ENCODE measurements around the gene FOXL2NB.
"Not testable (repeated sequence)": the region's sequence is repeated elsewhere in the genome, so short reads cannot be mapped to it uniquely, and the experiment has no call there.

FOXL2NB gene

GRCh38 chr3:138912237-138912636 is 34.8 kb upstream of the FOXL2NB start:
- H3K27me3 ChIP-seq (ENCODE audit: control insufficient read depth, insufficient read depth, low read length) = no peaks in the 10 kb centered on the region
- H3K4me1 ChIP-seq (ENCODE audit: control insufficient read depth, insufficient read depth, low read length) = peaks cover 1% of the 10 kb centered on the region; the same call in 1 of the 2 replicates
- no peaks in the 10 kb centered on the region for H3K36me3 ChIP-seq (ENCODE audit: control insufficient read depth, insufficient read depth, low read length)
- no peak for DNase-seq (ENCODE audit: low read depth, low spot score)
- H3K4me3 ChIP-seq (ENCODE audit: low read length) = no peak overlapping the region
- no peak overlapping the region for H3K27ac ChIP-seq (ENCODE audit: low read length)
- H3K9me3 ChIP-seq (ENCODE audit: control insufficient read depth, insufficient read depth, low read length) = no peaks in the 10 kb centered on the region
- WGBS (ENCODE audit: insufficient coverage, insufficient read length) = no CpG with 5 or more reads among the region's 4 CpGs

GRCh38 chr3:138913766-138914165 is 33.3 kb upstream of the FOXL2NB start:
- Histone ChIP-seq H3K4me3 (ENCODE audit: low read length) (no peak overlapping the region), H3K9me3 (ENCODE audit: control insufficient read depth, insufficient read depth, low read length) (no peaks in the 10 kb centered on the region), H3K4me1 (ENCODE audit: control insufficient read depth, insufficient read depth, low read length) (peaks cover 1% of the 10 kb centered on the region; the same call in 1 of the 2 replicates), H3K27ac (ENCODE audit: low read length) (no peak overlapping the region), H3K36me3 (ENCODE audit: control insufficient read depth, insufficient read depth, low read length) (no peaks in the 10 kb centered on the region), H3K27me3 (ENCODE audit: control insufficient read depth, insufficient read depth, low read length) (no peaks in the 10 kb centered on the region)
- DNase-seq (ENCODE audit: low read depth, low spot score) = no peak
- WGBS (ENCODE audit: insufficient coverage, insufficient read length) = no CpG with 5 or more reads among the region's 3 CpGs

GRCh38 chr3:138914870-138915502 is 32.0 kb upstream of the FOXL2NB start:
- peak overlapping the region; percentile 40; the same call in 1 of the 2 replicates for H3K4me3 ChIP-seq (ENCODE audit: low read length)
- no CpG with 5 or more reads among the region's 19 CpGs for WGBS (ENCODE audit: insufficient coverage, insufficient read length)
- no peak overlapping the region for H3K27ac ChIP-seq (ENCODE audit: low read length)
- no peaks in the 10 kb centered on the region for H3K9me3 ChIP-seq (ENCODE audit: control insufficient read depth, insufficient read depth, low read length)
- H3K27me3 ChIP-seq (ENCODE audit: control insufficient read depth, insufficient read depth, low read length) = no peaks in the 10 kb centered on the region
- no peak for DNase-seq (ENCODE audit: low read depth, low spot score)
- no peaks in the 10 kb centered on the region for H3K36me3 ChIP-seq (ENCODE audit: control insufficient read depth, insufficient read depth, low read length)
- H3K4me1 ChIP-seq (ENCODE audit: control insufficient read depth, insufficient read depth, low read length) = peaks cover 1% of the 10 kb centered on the region; the same call in 1 of the 2 replicates

GRCh38 chr3:138915503-138916498 is 31.2 kb upstream of the FOXL2NB start:
- H3K27me3 ChIP-seq (ENCODE audit: control insufficient read depth, insufficient read depth, low read length) = no peaks in the 10 kb centered on the region
- WGBS (ENCODE audit: insufficient coverage, insufficient read length) = no CpG with 5 or more reads among the region's 68 CpGs
- no peak for DNase-seq (ENCODE audit: low read depth, low spot score)
- H3K4me1 ChIP-seq (ENCODE audit: control insufficient read depth, insufficient read depth, low read length) = peaks cover 1% of the 10 kb centered on the region; the same call in 1 of the 2 replicates
- H3K4me3 ChIP-seq (ENCODE audit: low read length) = peak overlapping the region; percentile 57; the same call in 1 of the 2 replicates
- no peaks in the 10 kb centered on the region for H3K9me3 ChIP-seq (ENCODE audit: control insufficient read depth, insufficient read depth, low read length)
- no peaks in the 10 kb centered on the region for H3K36me3 ChIP-seq (ENCODE audit: control insufficient read depth, insufficient read depth, low read length)
- no peak overlapping the region for H3K27ac ChIP-seq (ENCODE audit: low read length)

- H3K9me3 ChIP-seq (ENCODE audit: control insufficient read depth, insufficient read depth, low read length) = no peaks in the 10 kb centered on the region
- H3K27me3 ChIP-seq (ENCODE audit: control insufficient read depth, insufficient read depth, low read length) = no peaks in the 10 kb centered on the region
- DNase-seq (ENCODE audit: low read depth, low spot score) = no peak
- H3K4me1 ChIP-seq (ENCODE audit: control insufficient read depth, insufficient read depth, low read length) = peaks cover 1% of the 10 kb centered on the region; the same call in 1 of the 2 replicates
- no peaks in the 10 kb centered on the region for H3K36me3 ChIP-seq (ENCODE audit: control insufficient read depth, insufficient read depth, low read length)
- H3K27ac ChIP-seq (ENCODE audit: low read length) = no peak overlapping the region
- no peak overlapping the region for H3K4me3 ChIP-seq (ENCODE audit: low read length)
- no CpG with 5 or more reads among the region's 2 CpGs for WGBS (ENCODE audit: insufficient coverage, insufficient read length)
Observed at GRCh38 chr3:138916824-138917223, 30.2 kb upstream of the FOXL2NB start.

DNA sequence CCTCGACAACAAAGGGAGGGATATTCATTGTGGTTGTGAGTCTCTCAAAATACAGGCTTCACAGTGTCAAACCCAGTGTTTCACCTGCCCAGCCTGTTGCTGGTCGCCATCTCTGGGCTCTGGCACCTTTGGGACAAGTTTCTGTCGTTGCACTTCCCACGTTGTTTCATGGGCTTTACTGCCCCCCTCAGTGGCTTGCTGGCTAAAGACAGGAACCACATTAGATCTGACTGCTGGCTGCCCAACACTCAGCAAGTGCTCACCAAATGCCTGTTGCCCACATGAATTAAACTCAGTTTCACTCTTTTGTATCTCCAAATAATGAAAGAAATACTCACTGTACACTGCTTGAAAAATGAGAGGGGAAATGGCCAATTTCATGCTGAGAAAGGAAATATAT is 27.7 kb upstream of the FOXL2NB start:
- H3K27ac ChIP-seq (ENCODE audit: low read length) = no peak overlapping the region
- no CpG with 5 or more reads among the region's 4 CpGs for WGBS (ENCODE audit: insufficient coverage, insufficient read length)
- DNase-seq (ENCODE audit: low read depth, low spot score) = no peak
- peaks cover 1% of the 10 kb centered on the region; the same call in 1 of the 2 replicates for H3K4me1 ChIP-seq (ENCODE audit: control insufficient read depth, insufficient read depth, low read length)
- no peaks in the 10 kb centered on the region for H3K9me3 ChIP-seq (ENCODE audit: control insufficient read depth, insufficient read depth, low read length)
- no peaks in the 10 kb centered on the region for H3K36me3 ChIP-seq (ENCODE audit: control insufficient read depth, insufficient read depth, low read length)
- H3K27me3 ChIP-seq (ENCODE audit: control insufficient read depth, insufficient read depth, low read length) = no peaks in the 10 kb centered on the region
- H3K4me3 ChIP-seq (ENCODE audit: low read length) = no peak overlapping the region

GRCh38 chr3:138921316-138922292 is 25.4 kb upstream of the FOXL2NB start:
- no peak for DNase-seq (ENCODE audit: low read depth, low spot score)
- no peaks in the 10 kb centered on the region for H3K27me3 ChIP-seq (ENCODE audit: control insufficient read depth, insufficient read depth, low read length)
- no peaks in the 10 kb centered on the region for H3K4me1 ChIP-seq (ENCODE audit: control insufficient read depth, insufficient read depth, low read length)
- no peaks in the 10 kb centered on the region for H3K9me3 ChIP-seq (ENCODE audit: control insufficient read depth, insufficient read depth, low read length)
- H3K4me3 ChIP-seq (ENCODE audit: low read length) = no peak overlapping the region
- H3K36me3 ChIP-seq (ENCODE audit: control insufficient read depth, insufficient read depth, low read length) = no peaks in the 10 kb centered on the region
- H3K27ac ChIP-seq (ENCODE audit: low read length) = no peak overlapping the region
- no CpG with 5 or more reads among the region's 8 CpGs for WGBS (ENCODE audit: insufficient coverage, insufficient read length)

DNA sequence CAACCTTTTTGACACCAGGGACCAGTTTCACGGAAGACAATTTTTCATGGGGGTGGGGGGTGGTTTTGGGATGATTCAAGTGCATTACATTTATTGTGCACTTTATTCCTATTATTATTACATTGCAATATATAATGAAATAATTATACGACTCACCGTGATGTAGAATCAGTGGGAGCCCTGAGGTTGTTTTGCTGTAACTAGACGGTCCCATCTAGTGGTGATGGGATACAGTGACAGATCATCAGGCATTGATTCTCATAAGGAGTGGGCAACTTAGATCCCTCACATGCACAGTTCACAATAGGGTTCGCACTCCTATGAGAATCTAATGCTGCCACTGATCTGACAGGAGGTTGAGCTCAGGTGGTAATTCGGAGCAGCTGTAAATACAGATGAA is 24.6 kb upstream of the FOXL2NB start:
- not testable (repeated sequence) for H3K27ac ChIP-seq (ENCODE audit: low read length); DNase-seq (ENCODE audit: low read depth, low spot score); H3K4me1 ChIP-seq (ENCODE audit: control insufficient read depth, insufficient read depth, low read length); H3K4me3 ChIP-seq (ENCODE audit: low read length); H3K36me3 ChIP-seq (ENCODE audit: control insufficient read depth, insufficient read depth, low read length); H3K27me3 ChIP-seq (ENCODE audit: control insufficient read depth, insufficient read depth, low read length); H3K9me3 ChIP-seq (ENCODE audit: control insufficient read depth, insufficient read depth, low read length)
- WGBS (ENCODE audit: insufficient coverage, insufficient read length) = no CpG with 5 or more reads among the region's 6 CpGs

DNA sequence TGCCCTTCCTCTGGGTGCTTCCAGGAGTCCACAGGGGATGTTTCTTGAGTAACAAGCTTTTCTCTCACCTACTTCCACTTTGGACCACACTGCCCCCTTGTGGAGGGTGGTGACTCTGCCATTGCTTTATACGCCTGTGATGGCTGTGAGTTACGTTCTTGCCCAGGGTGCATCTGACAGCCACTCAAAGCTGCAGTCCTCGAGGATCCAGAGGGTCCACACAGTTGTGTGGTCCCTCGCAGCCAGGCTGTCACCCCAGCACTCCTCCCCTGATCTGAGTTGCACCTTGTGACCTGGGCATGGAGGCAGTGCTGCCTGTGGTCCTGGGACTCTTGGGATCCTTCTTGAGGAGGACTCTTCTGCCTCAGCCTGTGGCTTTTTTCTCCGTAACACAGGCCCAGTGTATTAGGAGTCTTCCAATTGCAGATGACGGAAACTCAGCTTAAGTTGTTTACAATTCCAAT is 23.5 kb upstream of the FOXL2NB start:
- H3K4me3 ChIP-seq (ENCODE audit: low read length) = no peak overlapping the region
- no peaks in the 10 kb centered on the region for H3K9me3 ChIP-seq (ENCODE audit: control insufficient read depth, insufficient read depth, low read length)
- no peak for DNase-seq (ENCODE audit: low read depth, low spot score)
- no peak overlapping the region for H3K27ac ChIP-seq (ENCODE audit: low read length)
- H3K27me3 ChIP-seq (ENCODE audit: control insufficient read depth, insufficient read depth, low read length) = no peaks in the 10 kb centered on the region
- no peaks in the 10 kb centered on the region for H3K36me3 ChIP-seq (ENCODE audit: control insufficient read depth, insufficient read depth, low read length)
- WGBS (ENCODE audit: insufficient coverage, insufficient read length) = no CpG with 5 or more reads among the region's 6 CpGs
- no peaks in the 10 kb centered on the region for H3K4me1 ChIP-seq (ENCODE audit: control insufficient read depth, insufficient read depth, low read length)
